Smooth muscle cell (in vitro differentiated cells): ENCODE results near the gene IKZF4. TPM values are rescaled to one million over a fixed set of nuclear protein-coding genes. Genes with fewer than 3 reads are reported as not detected.
"Not testable (repeated sequence)": the region's sequence is repeated elsewhere in the genome, so short reads cannot be mapped to it uniquely, and the experiment has no call there.

Source experiments
- DNase-seq: peaks from one replicate; lab custom pipeline; 2025; ENCODE audit not compliant: unreplicated experiment; lab: John Stamatoyannopoulos, UW
- H2AFZ ChIP-seq: fragments of 200-600 bp; sonication (generic); 2 replicates; pipeline ENCODE4 v1.6.0; 2016; ENCODE audit warnings: antibody characterized with exemption, low read depth, mild to moderate bottlenecking
- H3F3A ChIP-seq: fragments of 200-600 bp; sonication (generic); 2 replicates; pipeline ENCODE4 v1.6.0; 2017; ENCODE audit warnings: antibody characterized with exemption, low read depth
- H3K27ac ChIP-seq: fragments of 200-600 bp; sonication (generic); 2 replicates; pipeline ENCODE4 v1.5.1; 2016; ENCODE audit warnings: low read depth, mild to moderate bottlenecking
- H3K27me3 ChIP-seq: fragments of 200-600 bp; sonication (generic); 2 replicates; pipeline ENCODE4 v1.6.1; 2016; ENCODE audit warnings: low read depth, mild to moderate bottlenecking
- H3K36me3 ChIP-seq: fragments of 200-600 bp; sonication (generic); 2 replicates; pipeline ENCODE4 v1.5.1; 2016; ENCODE audit warnings: low read depth
- H3K4me1 ChIP-seq: fragments of 200-600 bp; sonication (generic); 2 replicates; pipeline ENCODE4 v1.5.1; 2016; ENCODE audit warnings: low read depth
- H3K4me2 ChIP-seq: fragments of 200-600 bp; sonication (generic); 2 replicates; pipeline ENCODE4 v1.6.0; 2016; ENCODE audit warnings: mild to moderate bottlenecking
- H3K4me3 ChIP-seq: fragments of 200-600 bp; sonication (generic); 2 replicates; pipeline ENCODE4 v1.5.1; 2016; ENCODE audit warnings: mild to moderate bottlenecking
- H3K79me2 ChIP-seq: fragments of 200-600 bp; sonication (generic); 2 replicates; pipeline ENCODE4 v1.6.0; 2016; ENCODE audit warnings: low read depth, mild to moderate bottlenecking
- H3K9ac ChIP-seq: fragments of 200-600 bp; sonication (generic); 2 replicates; pipeline ENCODE4 v1.6.0; 2016; ENCODE audit warnings: low read depth
- H3K9me3 ChIP-seq: fragments of 200-600 bp; sonication (generic); replicated peaks from 2 replicates; pipeline ENCODE4 v1.5.1; 2016; ENCODE audit warnings: low read depth
- H4K20me1 ChIP-seq: fragments of 200-600 bp; sonication (generic); 2 replicates; pipeline ENCODE4 v1.6.0; 2016; ENCODE audit warnings: low read depth
- WGBS: methylation state at CpG from one replicate; pipeline ENCODE4 v1.1.7; 2016; ENCODE audit warnings: low lambda C conversion rate; 5-methylcytosine and 5-hydroxymethylcytosine counted together
- polyA plus RNA-seq: library from polyadenylated mRNA; unstranded; fragments of >200 nt; fragmentation: Nextera tagmentation; extraction: Ambion mirVana; gene quantifications from 2 replicates; pipeline ENCODE4 v1.2.1, GENCODE V29; 2016
- total RNA-seq: library from RNA; depleted of rRNA; stranded (reverse); fragments of >200 nt; gene quantifications from 2 replicates; pipeline ENCODE4 v1.2.3, GENCODE V29; 2014
- TF ChIP-seq, protein P1 (sequence below): fragments of 200-600 bp; sonication (generic); IDR thresholded peaks from 2 replicates; pipeline ENCODE4 v1.5.1; 2017; ENCODE audit warnings: borderline replicate concordance, mild to moderate bottlenecking, antibody characterized with exemption; ENCODE audit not compliant: insufficient read depth, poor library complexity, severe bottlenecking

Gene IKZF4
- total and polyA plus RNA-seq, 2 experiments from 2014 or later, result 4.2 to 5.4 TPM

DNA sequence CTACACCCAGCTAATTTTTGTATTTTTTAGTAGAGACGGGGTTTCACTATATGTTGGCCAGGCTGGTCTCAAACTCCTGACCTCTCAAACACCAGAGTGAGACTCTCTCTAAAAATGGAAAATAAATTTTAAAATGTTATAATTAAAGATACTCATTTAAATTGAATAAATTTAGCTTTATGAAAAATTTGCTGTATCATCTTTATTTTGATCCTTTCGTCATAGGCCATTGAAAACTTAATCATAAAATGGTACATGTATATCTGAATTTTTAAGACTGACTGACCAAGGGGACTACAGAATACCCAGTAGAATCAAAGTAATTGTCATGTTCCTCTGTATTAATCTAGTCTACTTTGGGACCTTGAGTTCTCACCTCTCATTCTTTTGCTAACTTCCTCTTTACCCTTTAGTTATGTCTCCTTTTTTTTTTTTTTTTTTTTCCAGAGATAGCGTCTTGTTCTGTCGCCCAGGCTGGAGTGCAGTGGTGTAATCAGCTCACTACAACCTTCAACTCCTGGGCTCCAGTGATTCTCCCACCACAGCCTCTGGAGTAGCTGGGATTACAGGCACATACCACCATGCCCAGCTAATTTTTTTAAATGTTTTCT lies 37.5 kb upstream of the IKZF4 start:
- peaks cover 62% of the 10 kb centered on the region for H3K79me2 ChIP-seq

DNA sequence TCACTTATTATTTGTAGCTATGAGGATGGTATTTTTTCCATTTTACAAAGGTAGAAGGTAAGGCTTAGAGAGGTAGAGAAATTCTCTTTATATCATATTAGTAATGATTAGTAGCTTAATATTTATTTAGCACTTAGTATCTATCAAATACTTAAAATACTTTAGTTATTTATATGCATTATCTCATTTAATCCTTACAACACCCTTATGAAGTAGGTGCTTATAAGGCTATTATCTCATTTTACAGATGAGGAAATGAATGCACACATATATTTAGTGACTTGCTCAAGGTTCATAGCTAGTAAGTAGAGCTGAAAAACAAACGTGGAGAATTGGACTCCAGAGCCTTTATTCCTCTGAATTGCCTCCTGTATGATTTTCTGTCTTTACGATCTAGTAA lies 36.0 kb upstream of the IKZF4 start:
- Histone ChIP-seq H2AFZ (no peak overlapping the region), H3K9me3 (no peaks in the 10 kb centered on the region), H4K20me1 (peaks cover 41% of the 10 kb centered on the region), H3F3A (peaks cover 4% of the 10 kb centered on the region), H3K9ac (no peak overlapping the region), H3K4me2 (no peak overlapping the region), H3K27ac (no peak overlapping the region), H3K27me3 (no peaks in the 10 kb centered on the region), H3K4me1 (no peaks in the 10 kb centered on the region), H3K4me3 (no peak overlapping the region), H3K79me2 (peaks cover 47% of the 10 kb centered on the region), H3K36me3 (no peaks in the 10 kb centered on the region)
- DNase-seq, result no peak
- 91% methylated on average over 2 of the region's 2 CpGs for WGBS
- TF ChIP-seq, protein P1, sequence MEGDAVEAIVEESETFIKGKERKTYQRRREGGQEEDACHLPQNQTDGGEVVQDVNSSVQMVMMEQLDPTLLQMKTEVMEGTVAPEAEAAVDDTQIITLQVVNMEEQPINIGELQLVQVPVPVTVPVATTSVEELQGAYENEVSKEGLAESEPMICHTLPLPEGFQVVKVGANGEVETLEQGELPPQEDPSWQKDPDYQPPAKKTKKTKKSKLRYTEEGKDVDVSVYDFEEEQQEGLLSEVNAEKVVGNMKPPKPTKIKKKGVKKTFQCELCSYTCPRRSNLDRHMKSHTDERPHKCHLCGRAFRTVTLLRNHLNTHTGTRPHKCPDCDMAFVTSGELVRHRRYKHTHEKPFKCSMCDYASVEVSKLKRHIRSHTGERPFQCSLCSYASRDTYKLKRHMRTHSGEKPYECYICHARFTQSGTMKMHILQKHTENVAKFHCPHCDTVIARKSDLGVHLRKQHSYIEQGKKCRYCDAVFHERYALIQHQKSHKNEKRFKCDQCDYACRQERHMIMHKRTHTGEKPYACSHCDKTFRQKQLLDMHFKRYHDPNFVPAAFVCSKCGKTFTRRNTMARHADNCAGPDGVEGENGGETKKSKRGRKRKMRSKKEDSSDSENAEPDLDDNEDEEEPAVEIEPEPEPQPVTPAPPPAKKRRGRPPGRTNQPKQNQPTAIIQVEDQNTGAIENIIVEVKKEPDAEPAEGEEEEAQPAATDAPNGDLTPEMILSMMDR, result no peak

More for the DNA sequence above, 37.5 kb upstream of the IKZF4 start:
- H3K9me3 ChIP-seq, result no peaks in the 10 kb centered on the region
- H4K20me1 ChIP-seq, result peaks cover 56% of the 10 kb centered on the region
- H3K9ac ChIP-seq, result no peak overlapping the region
- TF ChIP-seq, protein P1, result no peak
- no peak overlapping the region for H3K4me3 ChIP-seq
- WGBS, result 85% methylated on average over 4 of the region's 4 CpGs
- H3K4me2 ChIP-seq, result no peak overlapping the region
- no peak overlapping the region for H2AFZ ChIP-seq
- peaks cover 4% of the 10 kb centered on the region for H3F3A ChIP-seq
- H3K27me3 ChIP-seq, result no peaks in the 10 kb centered on the region
- H3K27ac ChIP-seq, result no peak overlapping the region
- H3K4me1 ChIP-seq, result no peaks in the 10 kb centered on the region
- DNase-seq, result no peak
- H3K36me3 ChIP-seq, result no peaks in the 10 kb centered on the region

DNA sequence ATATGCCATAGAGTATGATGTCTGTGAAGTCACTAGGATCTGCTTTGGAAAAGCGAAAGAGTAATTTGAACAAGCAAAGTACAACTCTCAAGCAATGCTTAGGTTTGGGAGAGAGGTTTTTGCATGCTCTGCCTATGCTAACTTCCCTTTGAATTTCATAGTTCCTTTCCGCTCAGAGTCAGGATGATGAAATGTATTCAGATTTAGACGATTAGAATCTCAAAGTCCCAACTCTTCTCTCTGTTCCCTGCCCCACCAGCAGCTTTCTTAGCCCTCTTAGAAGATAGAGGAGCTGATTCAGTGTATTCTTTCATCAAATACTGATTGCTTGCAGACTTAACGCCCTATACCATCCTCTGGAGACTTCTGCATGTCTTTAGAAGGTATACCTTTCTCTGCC lies 35.5 kb upstream of the IKZF4 start:
- H3K79me2 ChIP-seq, result peaks cover 44% of the 10 kb centered on the region
- WGBS, result 92% methylated on average over 4 of the region's 4 CpGs
- H3F3A ChIP-seq, result peaks cover 4% of the 10 kb centered on the region
- no peak overlapping the region for H3K9ac ChIP-seq
- DNase-seq, result no peak
- no peaks in the 10 kb centered on the region for H3K27me3 ChIP-seq
- no peak overlapping the region for H3K27ac ChIP-seq
- TF ChIP-seq, protein P1, result no peak
- no peaks in the 10 kb centered on the region for H3K4me1 ChIP-seq
- H3K9me3 ChIP-seq, result no peaks in the 10 kb centered on the region
- H3K4me2 ChIP-seq, result no peak overlapping the region
- H2AFZ ChIP-seq, result no peak overlapping the region
- H3K36me3 ChIP-seq, result no peaks in the 10 kb centered on the region
- no peak overlapping the region for H3K4me3 ChIP-seq
- peaks cover 40% of the 10 kb centered on the region for H4K20me1 ChIP-seq

GRCh38 chr12:55985976-55986375 lies 34.9 kb upstream of the IKZF4 start:
- 97% methylated on average over 7 of the region's 7 CpGs for WGBS
- H3K4me2 ChIP-seq, H2AFZ ChIP-seq, H3K27ac ChIP-seq, H3K4me3 ChIP-seq, H3K9me3 ChIP-seq, H3F3A ChIP-seq, H3K36me3 ChIP-seq, DNase-seq, H3K27me3 ChIP-seq, H3K9ac ChIP-seq, H3K4me1 ChIP-seq: not testable (repeated sequence)
- peaks cover 38% of the 10 kb centered on the region for H3K79me2 ChIP-seq
- H4K20me1 ChIP-seq, result peaks cover 39% of the 10 kb centered on the region
